Measurements from ENCODE around the gene BACE1.

GRCh38 chr11:117315285-117316196 lies 515 bp downstream of the BACE1 start:
- TF ChIP-seq CTCF (IDR thresholded peaks at IDR 0.05; ENCODE audit: low read depth, low read length), result no peak
- TF ChIP-seq EZH2phosphoT487 (IDR thresholded peaks at IDR 0.05; ENCODE audit: low read depth), result no peak
